IPS-15b (cell line): ENCODE measurements around the gene PCBP4.

Experiments
- H3K27me3 ChIP-seq: one replicate; pipeline ENCODE4 v1.6.1; 2013; ENCODE audit warnings: low read length; ENCODE audit not compliant: control insufficient read depth, insufficient read depth
- H3K36me3 ChIP-seq: one replicate; pipeline ENCODE4 v1.6.1; 2013; ENCODE audit warnings: low read length; ENCODE audit not compliant: control insufficient read depth, insufficient read depth
- H3K4me1 ChIP-seq: one replicate; pipeline ENCODE4 v1.6.1; 2013; ENCODE audit warnings: mild to moderate bottlenecking, low read length; ENCODE audit not compliant: control insufficient read depth, insufficient read depth
- H3K4me3 ChIP-seq: one replicate; pipeline ENCODE4 v1.5.1; 2013; ENCODE audit warnings: low read depth, low read length
- H3K9ac ChIP-seq: one replicate; pipeline ENCODE4 v1.6.1; 2013; ENCODE audit warnings: low read depth, mild to moderate bottlenecking, low read length
- H3K9me3 ChIP-seq: one replicate; pipeline ENCODE4 v1.6.1; 2013; ENCODE audit warnings: mild to moderate bottlenecking, low read length; ENCODE audit not compliant: control insufficient read depth, insufficient read depth

PCBP4 gene

GRCh38 chr3:51977446-51978142 is 10.3 kb upstream of the PCBP4 start:
- H3K27me3 ChIP-seq = peaks cover 32% of the 10 kb centered on the region
- H3K4me3 ChIP-seq = no peak overlapping the region
- no peak overlapping the region for H3K9ac ChIP-seq
- H3K4me1 ChIP-seq = peaks cover 14% of the 10 kb centered on the region
- H3K9me3 ChIP-seq = no peaks in the 10 kb centered on the region
- H3K36me3 ChIP-seq = no peaks in the 10 kb centered on the region

- H3K36me3 ChIP-seq = peaks cover 5% of the 10 kb centered on the region
- H3K27me3 ChIP-seq = peaks cover 32% of the 10 kb centered on the region
- no peak overlapping the region for H3K9ac ChIP-seq
- no peaks in the 10 kb centered on the region for H3K9me3 ChIP-seq
- peak overlapping the region; percentile 36 for H3K4me3 ChIP-seq
- H3K4me1 ChIP-seq = peaks cover 10% of the 10 kb centered on the region
Measured at GRCh38 chr3:51975852-51976549, 8.7 kb upstream of the PCBP4 start.

DNA sequence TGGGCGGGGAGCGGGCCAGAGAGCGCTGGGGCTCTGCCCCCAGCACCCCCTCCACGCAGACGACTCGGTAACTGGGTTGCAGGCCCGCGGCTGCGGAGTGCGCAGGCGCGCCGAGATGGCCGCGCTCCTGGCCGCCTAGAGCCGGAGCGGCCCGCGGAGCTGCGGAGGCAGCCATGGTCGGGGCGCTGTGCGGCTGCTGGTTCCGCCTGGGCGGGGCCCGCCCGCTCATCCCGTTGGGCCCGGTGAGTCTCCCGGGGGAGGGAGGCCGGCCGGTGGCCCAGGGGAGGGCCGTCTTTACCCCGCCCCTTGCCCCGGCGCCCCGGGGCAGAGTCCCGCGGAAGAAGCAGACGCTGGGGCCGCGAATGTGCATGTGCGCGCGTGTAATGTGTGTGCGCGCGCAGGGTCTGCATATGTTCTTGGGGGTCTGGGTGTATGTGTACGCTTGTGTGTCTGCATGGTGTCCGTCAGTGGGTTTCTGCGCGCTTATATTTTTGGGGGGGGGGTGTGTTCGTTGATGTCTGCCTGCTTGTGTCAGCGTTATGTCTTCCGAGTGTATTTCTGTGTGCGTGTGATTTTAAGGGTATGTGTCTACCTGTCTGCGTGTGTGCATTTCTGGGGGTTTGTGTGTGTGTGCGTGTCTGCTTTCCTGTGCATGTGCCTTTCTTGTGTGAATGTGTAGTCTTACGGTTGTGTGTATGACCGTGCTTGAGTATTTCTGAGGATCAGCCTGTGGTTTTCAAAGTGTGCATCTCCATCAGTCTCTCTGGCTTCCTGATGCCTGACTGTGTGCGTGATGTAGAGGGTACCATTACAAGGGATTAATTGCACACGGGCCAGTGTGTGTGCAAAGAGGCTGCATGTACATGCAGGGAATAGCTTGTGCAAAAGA is 8.0 kb upstream of the PCBP4 start, which contains the start of gene ABHD14A:
TSS of gene ABHD14A (plus strand) at position 102 of the 889 bp plus-strand sequence. CDS start at position 174, 72 bp downstream.
- H3K4me1 ChIP-seq = peaks cover 10% of the 10 kb centered on the region
- H3K9ac ChIP-seq = peak within 1 kb of the TSS; percentile 70
- H3K27me3 ChIP-seq = peaks cover 32% of the 10 kb centered on the region
- peak within 1 kb of the TSS; percentile 36 for H3K4me3 ChIP-seq
- H3K9me3 ChIP-seq = no peaks in the 10 kb centered on the region
- peaks cover 5% of the 10 kb centered on the region for H3K36me3 ChIP-seq

GRCh38 chr3:51974277-51974962 is 7.2 kb upstream of the PCBP4 start:
- Histone ChIP-seq H3K4me1 (peaks cover 10% of the 10 kb centered on the region), H3K27me3 (peaks cover 32% of the 10 kb centered on the region), H3K9ac (peak overlapping the region; percentile 70), H3K36me3 (peaks cover 5% of the 10 kb centered on the region), H3K4me3 (peak overlapping the region; percentile 36), H3K9me3 (no peaks in the 10 kb centered on the region)

DNA sequence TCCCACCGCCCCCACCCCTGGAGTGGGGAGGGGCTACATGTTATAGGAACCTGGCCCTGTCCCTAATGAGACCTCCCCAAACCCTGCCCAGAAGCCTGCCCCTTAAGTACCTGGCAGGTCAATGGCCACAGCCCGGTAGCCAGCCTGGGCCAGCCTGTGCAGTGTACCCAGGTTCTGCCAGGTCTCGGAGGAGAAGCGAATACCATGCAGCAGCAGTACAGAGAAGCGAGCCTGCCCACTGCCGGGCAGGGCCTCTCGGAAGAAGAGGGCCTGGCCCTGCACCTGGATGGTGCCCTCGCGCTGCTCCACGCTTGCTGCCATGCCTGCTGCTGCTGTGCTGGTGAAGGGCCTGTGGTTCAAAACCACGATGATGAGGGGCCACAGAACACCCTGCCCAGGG is 4.1 kb upstream of the PCBP4 start:
- H3K4me1 ChIP-seq = peaks cover 21% of the 10 kb centered on the region
- H3K4me3 ChIP-seq = no peak overlapping the region
- no peak overlapping the region for H3K9ac ChIP-seq
- peaks cover 20% of the 10 kb centered on the region for H3K27me3 ChIP-seq
- H3K9me3 ChIP-seq = no peaks in the 10 kb centered on the region
- H3K36me3 ChIP-seq = peaks cover 5% of the 10 kb centered on the region

- H3K9me3 ChIP-seq = no peaks in the 10 kb centered on the region
- H3K27me3 ChIP-seq = peaks cover 22% of the 10 kb centered on the region
- H3K9ac ChIP-seq = no peak overlapping the region
- H3K4me1 ChIP-seq = peaks cover 26% of the 10 kb centered on the region
- H3K36me3 ChIP-seq = peaks cover 5% of the 10 kb centered on the region
- no peak overlapping the region for H3K4me3 ChIP-seq
Measured at GRCh38 chr3:51970606-51971300, 3.5 kb upstream of the PCBP4 start.

DNA sequence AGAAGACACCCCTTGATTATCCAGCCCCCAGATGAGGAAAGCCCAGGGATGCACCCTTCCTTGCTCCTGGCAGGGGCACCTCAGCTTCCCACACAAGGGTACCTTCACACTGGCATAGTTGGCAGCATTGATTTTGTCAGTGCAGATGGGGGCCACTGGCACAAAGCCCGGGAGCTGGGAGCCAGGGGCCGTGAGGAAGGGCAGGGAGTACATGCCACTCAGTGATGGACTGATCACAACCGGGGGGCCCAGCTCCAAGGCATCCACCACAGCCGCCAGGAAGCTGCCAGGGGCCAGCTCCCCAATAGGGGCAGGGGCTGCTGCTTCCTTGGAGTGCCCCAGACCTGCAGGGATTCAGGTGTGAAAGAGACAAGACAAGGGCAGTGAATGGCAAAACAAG is 2.6 kb upstream of the PCBP4 start:
- H3K4me3 ChIP-seq = no peak overlapping the region
- H3K27me3 ChIP-seq = peaks cover 23% of the 10 kb centered on the region
- H3K9me3 ChIP-seq = no peaks in the 10 kb centered on the region
- H3K36me3 ChIP-seq = peaks cover 5% of the 10 kb centered on the region
- no peak overlapping the region for H3K9ac ChIP-seq
- peaks cover 28% of the 10 kb centered on the region for H3K4me1 ChIP-seq

DNA sequence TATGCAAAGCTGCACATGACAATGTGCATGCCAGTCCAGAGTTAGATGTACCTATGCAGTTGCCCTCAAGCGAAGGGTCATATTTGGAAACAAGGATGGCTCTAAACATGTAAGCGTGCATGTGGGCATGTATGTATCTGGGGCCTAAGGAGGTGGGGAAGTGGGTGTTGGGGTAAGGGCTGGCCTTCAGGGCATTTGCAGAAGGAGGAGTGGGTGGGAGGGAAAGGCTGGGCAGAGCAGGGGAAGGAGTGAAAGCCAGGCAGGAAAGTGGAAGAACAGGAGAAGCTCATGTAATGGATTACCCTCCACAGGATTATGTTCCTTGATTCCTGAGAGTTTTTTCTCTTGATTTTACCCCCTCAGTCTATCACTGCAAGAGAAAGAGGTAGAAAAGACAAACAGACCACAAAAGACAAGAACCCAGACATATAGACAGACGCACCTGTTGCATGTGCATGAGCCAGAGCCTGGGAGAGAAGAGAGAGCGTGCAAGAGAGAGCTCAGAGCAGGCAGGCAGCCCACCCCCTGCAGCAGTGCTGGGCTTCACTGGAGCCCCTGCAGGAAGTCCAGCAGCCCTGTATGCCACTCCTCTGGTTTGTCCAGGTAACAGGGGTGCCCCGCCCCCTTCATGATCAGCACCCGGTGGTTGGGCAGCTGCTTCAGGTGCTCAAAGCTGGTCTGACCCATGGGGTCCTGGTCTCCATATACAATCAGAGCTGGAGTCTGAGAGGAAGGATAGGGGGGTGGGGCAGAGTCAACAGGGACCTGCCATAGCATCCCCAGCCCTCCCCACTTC is 1.8 kb upstream of the PCBP4 start:
- H3K4me3 ChIP-seq = peak overlapping the region; percentile 41
- H3K9ac ChIP-seq = no peak overlapping the region
- H3K27me3 ChIP-seq = peaks cover 19% of the 10 kb centered on the region
- peaks cover 27% of the 10 kb centered on the region for H3K4me1 ChIP-seq
- peaks cover 5% of the 10 kb centered on the region for H3K36me3 ChIP-seq
- H3K9me3 ChIP-seq = no peaks in the 10 kb centered on the region

GRCh38 chr3:51968170-51968775 is 1.0 kb upstream of the PCBP4 start:
- no peaks in the 10 kb centered on the region for H3K9me3 ChIP-seq
- H3K9ac ChIP-seq = peak overlapping the region; percentile 73
- peaks cover 26% of the 10 kb centered on the region for H3K4me1 ChIP-seq
- H3K4me3 ChIP-seq = peak overlapping the region; percentile 78
- peaks cover 18% of the 10 kb centered on the region for H3K27me3 ChIP-seq
- H3K36me3 ChIP-seq = peaks cover 5% of the 10 kb centered on the region

- peak overlapping the region; percentile 61 for H3K4me3 ChIP-seq
- H3K4me1 ChIP-seq = peaks cover 29% of the 10 kb centered on the region
- H3K9me3 ChIP-seq = no peaks in the 10 kb centered on the region
- H3K36me3 ChIP-seq = peaks cover 5% of the 10 kb centered on the region
- H3K27me3 ChIP-seq = peaks cover 26% of the 10 kb centered on the region
- H3K9ac ChIP-seq = no peak overlapping the region
Measured at GRCh38 chr3:51966922-51967383, 301 bp downstream of the PCBP4 start.
